HG02623 (cell line): ENCODE measurements around the gene EFR3B.
"Not testable (repeated sequence)": the region's sequence is repeated elsewhere in the genome, so short reads cannot be mapped to it uniquely, and the experiment has no call there.

ENCODE experiments used
- ATAC-seq: cut with Tn5 transposase; IDR thresholded peaks from one replicate; pipeline ENCODE4 v1.9.1; 2021; ENCODE audit warnings: moderate library complexity; ENCODE audit not compliant: unreplicated experiment

EFR3B gene

GRCh38 chr2:25146896-25147295 is 105.0 kb downstream of the EFR3B start:
- ATAC-seq: no peak

GRCh38 chr2:25149646-25150045 is 107.8 kb downstream of the EFR3B start:
- no peak for ATAC-seq

GRCh38 chr2:25150993-25151392 is 109.1 kb downstream of the EFR3B start:
- ATAC-seq: not testable (repeated sequence)

GRCh38 chr2:25151718-25152117 is 109.8 kb downstream of the EFR3B start:
- ATAC-seq: no peak

GRCh38 chr2:25155401-25155800 is 113.5 kb downstream of the EFR3B start:
- ATAC-seq: no peak

- ATAC-seq: no peak
Observed at GRCh38 chr2:25158096-25158852, 116.4 kb downstream of the EFR3B start.

- no peak for ATAC-seq
Observed at GRCh38 chr2:25159949-25160348, 118.1 kb downstream of the EFR3B start.

GRCh38 chr2:25160376-25160775 is 118.5 kb downstream of the EFR3B start:
- ATAC-seq: no peak

- ATAC-seq: no peak
Observed at GRCh38 chr2:25161055-25161781, 119.3 kb downstream of the EFR3B start.

GRCh38 chr2:25162061-25162460 is 120.2 kb downstream of the EFR3B start:
- ATAC-seq: not testable (repeated sequence)

GRCh38 chr2:25164561-25164960 is 122.7 kb downstream of the EFR3B start:
- ATAC-seq: no peak

- ATAC-seq: no peak
Observed at GRCh38 chr2:25165992-25166875, 124.4 kb downstream of the EFR3B start.

GRCh38 chr2:25168256-25169072 is 126.6 kb downstream of the EFR3B start, which contains the start of gene POMC:
Gene POMC (minus strand): TSS chr2:25168580. CDS start chr2:25164772, 3,808 bp downstream.
- ATAC-seq: no peak

GRCh38 chr2:25169073-25169470 is 127.2 kb downstream of the EFR3B start:
- ATAC-seq: no peak

- ATAC-seq: no peak
Observed at GRCh38 chr2:25170888-25171287, 129.0 kb downstream of the EFR3B start.

GRCh38 chr2:25173719-25174118 is 131.8 kb downstream of the EFR3B start:
- ATAC-seq: no peak

- ATAC-seq: no peak
Observed at GRCh38 chr2:25174192-25174861, 132.5 kb downstream of the EFR3B start.

GRCh38 chr2:25176138-25176537 is 134.3 kb downstream of the EFR3B start:
- ATAC-seq: no peak

GRCh38 chr2:25176541-25177181 is 134.8 kb downstream of the EFR3B start:
- no peak for ATAC-seq
